KMS-11 (cell line): ENCODE data around the gene FKRP.
A peak's percentile ranks its signal among the peaks of the same experiment; 100 is the strongest.

Experiments used
- H2AFZ ChIP-seq: fragments of 200-600 bp; sonication (generic); 2 replicates; pipeline ENCODE4 v1.6.1; 2016; ENCODE audit warnings: antibody characterized with exemption, mixed run types, low read depth
- H3K27ac ChIP-seq: fragments of 200-600 bp; sonication (generic); 2 replicates; pipeline ENCODE4 v1.6.1; 2016; ENCODE audit warnings: mild to moderate bottlenecking, mixed run types
- H3K27me3 ChIP-seq: fragments of 200-600 bp; sonication (generic); 2 replicates; pipeline ENCODE4 v1.6.1; 2017; ENCODE audit warnings: mild to moderate bottlenecking, low read depth, mixed run types, moderate library complexity; ENCODE audit not compliant: insufficient read depth
- H3K36me3 ChIP-seq: fragments of 200-600 bp; sonication (generic); 2 replicates; pipeline ENCODE4 v1.6.1; 2017; ENCODE audit warnings: mild to moderate bottlenecking, mixed run types; ENCODE audit not compliant: insufficient read depth
- H3K4me1 ChIP-seq: fragments of 200-600 bp; sonication (generic); 2 replicates; pipeline ENCODE4 v1.6.1; 2016; ENCODE audit warnings: mild to moderate bottlenecking, low read depth, mixed run types; ENCODE audit not compliant: poor library complexity, severe bottlenecking
- H3K4me2 ChIP-seq: fragments of 200-600 bp; sonication (generic); 2 replicates; pipeline ENCODE4 v1.7.0; 2016; ENCODE audit warnings: mild to moderate bottlenecking, mixed run types
- H3K4me3 ChIP-seq: fragments of 200-600 bp; sonication (generic); IDR thresholded peaks from 2 replicates; pipeline ENCODE4 v1.6.1; 2017; ENCODE audit warnings: low read depth, low read length, mixed read lengths; ENCODE audit not compliant: insufficient read depth
- H3K79me2 ChIP-seq: fragments of 200-600 bp; sonication (generic); 2 replicates; pipeline ENCODE4 v1.6.1; 2016; ENCODE audit warnings: low read depth, mixed run types; ENCODE audit not compliant: insufficient read depth
- H3K9ac ChIP-seq: fragments of 200-600 bp; sonication (generic); 2 replicates; pipeline ENCODE4 v1.6.1; 2016; ENCODE audit warnings: mild to moderate bottlenecking, mixed run types
- H4K20me1 ChIP-seq: fragments of 200-600 bp; sonication (generic); 2 replicates; pipeline ENCODE4 v1.6.1; 2016; ENCODE audit warnings: mild to moderate bottlenecking, mixed run types; ENCODE audit not compliant: insufficient read depth
- TF ChIP-seq, protein P1 (sequence below): fragments of 200-600 bp; sonication (generic); conservative IDR thresholded peaks from 2 replicates; pipeline ENCODE4 v1.6.1; 2017; ENCODE audit warnings: low read depth, mild to moderate bottlenecking, antibody characterized with exemption, low read length, moderate library complexity, mixed read lengths

Gene FKRP

DNA sequence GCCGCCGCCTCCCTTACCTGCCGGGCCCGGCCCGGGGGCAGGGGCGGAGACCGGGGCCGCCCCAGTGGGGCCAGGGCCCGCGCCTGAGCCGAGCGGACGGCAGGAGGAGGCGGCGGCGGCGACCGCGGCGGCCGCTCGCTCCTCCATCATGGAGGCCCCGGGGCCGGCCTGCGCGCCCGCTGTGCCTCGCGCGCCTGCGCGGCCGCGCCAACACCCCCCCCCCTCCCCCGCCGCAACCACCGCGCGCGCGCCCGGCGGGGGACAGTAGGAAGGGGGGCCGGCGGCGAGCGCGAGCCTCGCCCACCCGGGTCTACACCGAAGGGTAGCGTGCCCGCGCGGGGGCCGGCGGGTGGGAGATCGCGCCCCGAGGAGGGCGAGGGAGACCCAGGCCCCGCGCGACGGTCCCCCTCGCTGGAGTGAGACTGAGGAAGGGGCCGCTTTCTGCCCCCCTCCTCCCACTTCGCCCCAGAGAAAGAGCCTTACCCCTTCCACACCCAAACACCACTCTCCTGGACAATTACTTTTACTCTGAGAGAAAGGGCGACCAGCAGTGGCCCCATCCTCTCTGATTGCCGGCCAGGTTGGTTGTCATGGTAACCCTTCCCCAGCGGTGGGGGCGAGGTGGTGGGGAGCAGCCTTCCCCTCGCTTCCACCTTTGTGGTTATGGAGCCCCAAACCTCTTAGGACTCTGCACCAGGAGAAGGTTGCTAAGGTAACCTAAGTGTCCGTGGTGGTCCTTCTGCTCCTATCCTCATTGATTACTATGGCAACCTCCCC, 612 bp downstream of the FKRP start, which contains the start of gene STRN4:
Gene STRN4 (minus strand): TSS at position 170 of the 777 bp plus-strand sequence. CDS start 20 bp downstream, at position 150.
- Histone ChIP-seq H3K36me3 (no peaks in the 10 kb centered on the region), H4K20me1 (peaks cover 27% of the 10 kb centered on the region), H3K4me1 (peaks cover 30% of the 10 kb centered on the region), H3K27me3 (no peaks in the 10 kb centered on the region), H3K4me2 (peak within 1 kb of the TSS; percentile 83), H3K79me2 (peaks cover 49% of the 10 kb centered on the region), H3K9ac (peak within 1 kb of the TSS; percentile 94), H2AFZ (peak within 1 kb of the TSS; percentile 86), H3K4me3 (peak within 1 kb of the TSS; percentile 72), H3K27ac (peak within 1 kb of the TSS; percentile 76)
- TF ChIP-seq, protein P1, sequence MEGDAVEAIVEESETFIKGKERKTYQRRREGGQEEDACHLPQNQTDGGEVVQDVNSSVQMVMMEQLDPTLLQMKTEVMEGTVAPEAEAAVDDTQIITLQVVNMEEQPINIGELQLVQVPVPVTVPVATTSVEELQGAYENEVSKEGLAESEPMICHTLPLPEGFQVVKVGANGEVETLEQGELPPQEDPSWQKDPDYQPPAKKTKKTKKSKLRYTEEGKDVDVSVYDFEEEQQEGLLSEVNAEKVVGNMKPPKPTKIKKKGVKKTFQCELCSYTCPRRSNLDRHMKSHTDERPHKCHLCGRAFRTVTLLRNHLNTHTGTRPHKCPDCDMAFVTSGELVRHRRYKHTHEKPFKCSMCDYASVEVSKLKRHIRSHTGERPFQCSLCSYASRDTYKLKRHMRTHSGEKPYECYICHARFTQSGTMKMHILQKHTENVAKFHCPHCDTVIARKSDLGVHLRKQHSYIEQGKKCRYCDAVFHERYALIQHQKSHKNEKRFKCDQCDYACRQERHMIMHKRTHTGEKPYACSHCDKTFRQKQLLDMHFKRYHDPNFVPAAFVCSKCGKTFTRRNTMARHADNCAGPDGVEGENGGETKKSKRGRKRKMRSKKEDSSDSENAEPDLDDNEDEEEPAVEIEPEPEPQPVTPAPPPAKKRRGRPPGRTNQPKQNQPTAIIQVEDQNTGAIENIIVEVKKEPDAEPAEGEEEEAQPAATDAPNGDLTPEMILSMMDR: no peak

DNA sequence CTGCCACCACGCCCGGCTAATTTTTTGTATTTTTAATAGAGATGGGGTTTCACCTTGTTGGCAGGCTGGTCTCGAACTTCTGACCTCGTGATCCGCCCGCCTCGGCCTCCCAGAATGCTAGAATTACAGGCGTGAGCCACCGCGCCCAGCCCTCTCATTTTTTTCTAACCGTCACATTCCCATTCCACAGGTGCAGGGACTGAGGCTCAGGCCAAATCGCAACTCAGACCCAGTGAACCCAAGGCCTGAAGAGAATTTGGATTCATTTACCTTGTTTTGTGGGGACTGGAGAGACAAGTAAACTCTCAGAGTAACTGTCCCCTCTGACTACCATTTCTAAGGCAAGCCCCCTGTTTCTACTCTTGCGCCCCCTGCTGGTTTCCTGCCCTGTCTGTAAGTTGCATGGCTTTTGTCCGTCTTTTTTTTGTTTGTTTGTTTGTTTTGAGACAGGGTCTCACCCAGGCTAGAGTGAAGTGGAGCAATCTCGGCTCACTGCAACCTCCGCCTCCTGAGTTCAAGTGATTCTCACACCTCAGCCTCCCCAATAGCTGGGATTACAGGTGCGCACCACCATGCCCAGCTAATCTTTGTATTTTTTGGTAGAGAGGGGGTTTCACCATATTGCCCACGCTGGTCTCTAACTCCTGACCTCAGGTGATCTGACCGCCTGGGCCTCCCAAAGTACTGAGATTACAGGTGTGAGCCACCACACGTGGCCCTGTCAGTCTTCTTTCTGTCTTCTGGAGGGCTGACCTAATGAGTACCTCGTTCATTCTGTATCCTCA, 2.7 kb downstream of the FKRP start:
- TF ChIP-seq, protein P1: peak; percentile 89
- no peaks in the 10 kb centered on the region for H3K36me3 ChIP-seq
- H3K4me1 ChIP-seq: peaks cover 30% of the 10 kb centered on the region
- no peak overlapping the region for H3K9ac ChIP-seq
- H3K27ac ChIP-seq: no peak overlapping the region
- no peaks in the 10 kb centered on the region for H3K27me3 ChIP-seq
- peaks cover 6% of the 10 kb centered on the region for H4K20me1 ChIP-seq
- H3K4me2 ChIP-seq: no peak overlapping the region
- H3K4me3 ChIP-seq: no peak overlapping the region
- H2AFZ ChIP-seq: no peak overlapping the region
- peaks cover 28% of the 10 kb centered on the region for H3K79me2 ChIP-seq

DNA sequence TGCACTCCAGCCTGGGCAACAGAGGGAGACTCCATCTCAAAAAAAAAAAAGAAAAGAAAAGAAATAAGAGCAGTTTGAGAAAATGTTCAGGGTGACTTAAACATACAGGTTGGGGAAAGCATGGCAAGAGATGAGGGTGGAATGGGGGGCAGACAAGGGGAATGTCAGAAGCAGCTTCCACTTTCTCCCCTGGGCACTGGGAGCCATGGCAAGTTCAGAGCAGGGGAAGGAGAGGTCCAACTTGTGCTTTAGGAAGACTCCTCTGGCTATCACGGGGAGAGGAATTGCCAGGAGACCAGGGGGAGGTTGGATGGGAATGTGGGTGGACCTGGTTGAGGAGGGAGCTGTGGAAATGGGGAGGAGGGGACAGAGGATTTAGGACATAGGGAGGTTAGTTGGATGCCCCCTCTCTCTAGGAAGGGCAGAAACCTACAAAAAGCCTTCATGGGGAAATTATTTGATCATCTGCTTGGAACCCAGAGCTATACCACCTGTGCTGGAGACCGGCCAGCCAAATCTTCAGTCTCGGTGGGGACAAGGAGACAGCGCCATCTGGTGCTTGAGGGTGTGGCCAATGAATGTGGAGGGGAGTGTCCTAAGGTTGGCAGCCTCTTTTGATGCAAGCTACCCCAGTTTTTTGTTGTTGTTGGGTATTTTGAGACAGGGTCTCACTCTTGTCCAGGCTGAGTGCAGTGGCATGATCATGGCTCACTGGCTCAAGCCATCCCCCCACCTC, 7.7 kb downstream of the FKRP start:
- no peaks in the 10 kb centered on the region for H3K27me3 ChIP-seq
- no peak overlapping the region for H3K9ac ChIP-seq
- peak overlapping the region; percentile 26; the same call in 1 of the 2 replicates for H3K4me2 ChIP-seq
- TF ChIP-seq, protein P1: peak; percentile 66
- H3K4me3 ChIP-seq: no peak overlapping the region
- H3K36me3 ChIP-seq: no peaks in the 10 kb centered on the region
- H3K79me2 ChIP-seq: no peaks in the 10 kb centered on the region
- H3K27ac ChIP-seq: no peak overlapping the region
- H2AFZ ChIP-seq: no peak overlapping the region
- peaks cover 13% of the 10 kb centered on the region for H3K4me1 ChIP-seq
- no peaks in the 10 kb centered on the region for H4K20me1 ChIP-seq

DNA sequence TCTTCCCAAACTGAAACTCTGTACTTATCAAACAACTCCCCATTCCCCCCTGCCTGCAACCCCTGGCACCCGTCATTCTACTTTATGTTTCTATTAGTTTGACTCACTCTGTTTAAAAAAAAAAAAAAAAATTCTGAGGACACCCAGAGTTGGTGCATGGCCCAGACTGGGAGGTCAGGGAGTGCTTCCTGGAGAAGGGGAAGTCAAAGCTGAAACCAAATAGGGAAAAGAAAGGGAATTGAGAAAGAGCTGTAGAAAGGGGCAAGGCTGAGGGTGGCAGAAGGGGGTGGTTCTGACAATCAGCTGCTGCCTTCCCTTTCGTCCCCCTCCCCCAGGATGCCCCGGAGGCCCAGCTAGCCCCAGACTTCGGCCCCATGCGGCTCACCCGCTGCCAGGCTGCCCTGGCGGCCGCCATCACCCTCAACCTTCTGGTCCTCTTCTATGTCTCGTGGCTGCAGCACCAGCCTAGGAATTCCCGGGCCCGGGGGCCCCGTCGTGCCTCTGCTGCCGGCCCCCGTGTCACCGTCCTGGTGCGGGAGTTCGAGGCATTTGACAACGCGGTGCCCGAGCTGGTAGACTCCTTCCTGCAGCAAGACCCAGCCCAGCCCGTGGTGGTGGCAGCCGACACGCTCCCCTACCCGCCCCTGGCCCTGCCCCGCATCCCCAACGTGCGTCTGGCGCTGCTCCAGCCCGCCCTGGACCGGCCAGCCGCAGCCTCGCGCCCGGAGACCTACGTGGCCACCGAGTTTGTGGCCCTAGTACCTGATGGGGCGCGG, 9.4 kb downstream of the FKRP start:
- H3K27me3 ChIP-seq: no peaks in the 10 kb centered on the region
- peaks cover 13% of the 10 kb centered on the region for H3K4me1 ChIP-seq
- no peak overlapping the region for H2AFZ ChIP-seq
- no peak overlapping the region for H3K4me2 ChIP-seq
- H3K36me3 ChIP-seq: no peaks in the 10 kb centered on the region
- H4K20me1 ChIP-seq: no peaks in the 10 kb centered on the region
- no peak overlapping the region for H3K27ac ChIP-seq
- H3K79me2 ChIP-seq: no peaks in the 10 kb centered on the region
- TF ChIP-seq, protein P1: no peak
- H3K4me3 ChIP-seq: no peak overlapping the region
- H3K9ac ChIP-seq: no peak overlapping the region
